Cardiac fibroblast (primary cell): Measurements from ENCODE around the gene DIPK1B.

Experiments used
- DNase-seq, 2 donors: peaks; one replicate each; pipeline versions ENCODE4 v3.0.0 to v3.0.0-alpha.2; 2010; ENCODE audit warnings: low read depth in 2 of 2
- H3K4me3 ChIP-seq, 2 donors: replicated peaks in 1 of 2; 1 replicate in 1 of 2; 2 replicates in 1 of 2; pipeline ENCODE4 v1.5.1; 2011; ENCODE audit warnings: low read depth in 2 of 2, low read length in 2 of 2, mild to moderate bottlenecking in 2 of 2, moderate library complexity in 1 of 2
- CTCF ChIP-seq: IDR thresholded peaks from one replicate; pipeline ENCODE4 v1.5.1; 2011; ENCODE audit warnings: low read depth, mild to moderate bottlenecking, low read length, inconsistent platforms

The DIPK1B gene

GRCh38 chr9:136666372-136667213 is 45.8 kb upstream of the DIPK1B start:
- no peak for TF ChIP-seq CTCF
- H3K4me3 ChIP-seq: peak overlapping the region; percentile 26 to 48
- no peak for DNase-seq

- DNase-seq: no peak
- H3K4me3 ChIP-seq: peak overlapping the region in 1 of 2 donors; percentile 26
- no peak for TF ChIP-seq CTCF
Observed at GRCh38 chr9:136667214-136667939, 45.0 kb upstream of the DIPK1B start.

- no peak for TF ChIP-seq CTCF
- no peak overlapping the region for H3K4me3 ChIP-seq
- DNase-seq: no peak
Observed at GRCh38 chr9:136667940-136668760, 44.2 kb upstream of the DIPK1B start.

- DNase-seq: no peak
- no peak for TF ChIP-seq CTCF
- no peak overlapping the region for H3K4me3 ChIP-seq
Observed at GRCh38 chr9:136668983-136669790, 43.2 kb upstream of the DIPK1B start.

GRCh38 chr9:136669791-136670464 is 42.4 kb upstream of the DIPK1B start:
- H3K4me3 ChIP-seq: no peak overlapping the region
- TF ChIP-seq CTCF: no peak
- no peak for DNase-seq
